ENCODE results near the gene PARP11. TPM values are rescaled to one million over a fixed set of nuclear protein-coding genes. Genes with fewer than 3 reads are reported as not detected.

PARP11 gene, protein sequence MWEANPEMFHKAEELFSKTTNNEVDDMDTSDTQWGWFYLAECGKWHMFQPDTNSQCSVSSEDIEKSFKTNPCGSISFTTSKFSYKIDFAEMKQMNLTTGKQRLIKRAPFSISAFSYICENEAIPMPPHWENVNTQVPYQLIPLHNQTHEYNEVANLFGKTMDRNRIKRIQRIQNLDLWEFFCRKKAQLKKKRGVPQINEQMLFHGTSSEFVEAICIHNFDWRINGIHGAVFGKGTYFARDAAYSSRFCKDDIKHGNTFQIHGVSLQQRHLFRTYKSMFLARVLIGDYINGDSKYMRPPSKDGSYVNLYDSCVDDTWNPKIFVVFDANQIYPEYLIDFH
- not detected in 2 replicates for total RNA-seq (2021)
- percentile 4 among the genes with signal in this experiment for Bru-seq, nascent RNA
- percentile 3 among the genes with signal in this experiment for BruChase-seq, experiment 1, labeled RNA remaining after a 2-hour chase
- not detected for BruChase-seq, experiment 2, labeled RNA remaining after a 6-hour chase
- long read RNA-seq: 0 reads

- no peak for DNase-seq
- ChIA-PET POLR2A (ENCODE audit: unreplicated experiment) (no interaction called here), CTCF (no interaction called here)
- no peaks in the 10 kb centered on the region for H3F3A ChIP-seq (ENCODE audit: insufficient read depth, low read depth)
- H3K79me2 ChIP-seq (ENCODE audit: low read depth): no peaks in the 10 kb centered on the region
- no peaks in the 10 kb centered on the region for H3K4me1 ChIP-seq (replicated peaks; ENCODE audit: insufficient read depth)
- 0 out of 2 replicates have a peak within 1 kb of the TSS, but pooled peaks have one; percentile 41 for H2AFZ ChIP-seq
- H3K4me3 ChIP-seq: no peak within 1 kb of the TSS
- intact Hi-C loops (cut with micrococcal nuclease; ENCODE audit: unreplicated experiment): no loop called here
- H4K20me1 ChIP-seq (ENCODE audit: insufficient read depth): peaks cover 3% of the 10 kb centered on the region; the same call in 1 of the 2 replicates
- H3K36me3 ChIP-seq (ENCODE audit: low read depth): no peaks in the 10 kb centered on the region
- H3K27ac ChIP-seq: no peak within 1 kb of the TSS
- H3K9me3 ChIP-seq (ENCODE audit: insufficient read depth, low read depth): no peaks in the 10 kb centered on the region
- BruUV-seq (replicated peaks): no TSS peak
- no peak within 1 kb of the TSS for H3K4me2 ChIP-seq
- H3K27me3 ChIP-seq (ENCODE audit: insufficient read depth, low read depth): peaks cover 27% of the 10 kb centered on the region; the same call in 1 of the 2 replicates
- TF ChIP-seq EZH2 (IDR thresholded peaks at IDR 0.05; ENCODE audit: low read depth): no peak
- TF ChIP-seq, protein P1, sequence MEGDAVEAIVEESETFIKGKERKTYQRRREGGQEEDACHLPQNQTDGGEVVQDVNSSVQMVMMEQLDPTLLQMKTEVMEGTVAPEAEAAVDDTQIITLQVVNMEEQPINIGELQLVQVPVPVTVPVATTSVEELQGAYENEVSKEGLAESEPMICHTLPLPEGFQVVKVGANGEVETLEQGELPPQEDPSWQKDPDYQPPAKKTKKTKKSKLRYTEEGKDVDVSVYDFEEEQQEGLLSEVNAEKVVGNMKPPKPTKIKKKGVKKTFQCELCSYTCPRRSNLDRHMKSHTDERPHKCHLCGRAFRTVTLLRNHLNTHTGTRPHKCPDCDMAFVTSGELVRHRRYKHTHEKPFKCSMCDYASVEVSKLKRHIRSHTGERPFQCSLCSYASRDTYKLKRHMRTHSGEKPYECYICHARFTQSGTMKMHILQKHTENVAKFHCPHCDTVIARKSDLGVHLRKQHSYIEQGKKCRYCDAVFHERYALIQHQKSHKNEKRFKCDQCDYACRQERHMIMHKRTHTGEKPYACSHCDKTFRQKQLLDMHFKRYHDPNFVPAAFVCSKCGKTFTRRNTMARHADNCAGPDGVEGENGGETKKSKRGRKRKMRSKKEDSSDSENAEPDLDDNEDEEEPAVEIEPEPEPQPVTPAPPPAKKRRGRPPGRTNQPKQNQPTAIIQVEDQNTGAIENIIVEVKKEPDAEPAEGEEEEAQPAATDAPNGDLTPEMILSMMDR (conservative IDR thresholded peaks at IDR 0.05): no peak
- H3K9me2 ChIP-seq (ENCODE audit: insufficient read depth): no peaks in the 10 kb centered on the region
These were observed at the start of gene PARP11 for GRCh38 chr12:3872800-3873636. Gene PARP11 (minus strand): TSS chr12:3873399. CDS start chr12:3873229, 170 bp downstream.

DNA sequence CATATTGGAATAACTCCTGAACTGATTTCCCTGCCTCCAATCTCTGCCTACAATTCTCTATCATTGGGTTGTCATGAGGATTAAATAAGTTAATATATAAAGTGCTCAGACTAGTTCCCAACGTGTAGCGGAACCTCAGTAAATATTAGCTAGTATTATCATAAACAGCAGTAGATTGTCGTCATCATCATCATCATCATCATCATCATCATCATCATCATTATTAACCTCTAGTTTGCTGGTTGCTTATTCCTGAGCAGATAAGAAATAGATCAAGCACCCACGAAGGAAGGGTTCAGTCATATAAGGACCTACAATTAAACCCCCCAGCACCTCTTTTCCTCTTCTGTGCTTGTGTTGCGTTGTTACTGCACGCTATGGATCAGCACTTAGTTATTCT is 48.8 kb upstream of the PARP11 start:
- H3K4me2 ChIP-seq: no peak overlapping the region
- H3K9me3 ChIP-seq (ENCODE audit: insufficient read depth, low read depth): no peaks in the 10 kb centered on the region
- ChIA-PET CTCF (no interaction called here), POLR2A (ENCODE audit: unreplicated experiment) (no interaction called here)
- no peaks in the 10 kb centered on the region for H3K79me2 ChIP-seq (ENCODE audit: low read depth)
- intact Hi-C loops (cut with micrococcal nuclease; ENCODE audit: unreplicated experiment): no loop called here
- H3K4me3 ChIP-seq: no peak overlapping the region
- H3K36me3 ChIP-seq (ENCODE audit: low read depth): no peaks in the 10 kb centered on the region
- peaks cover 84% of the 10 kb centered on the region for H3K27me3 ChIP-seq (ENCODE audit: insufficient read depth, low read depth)
- H2AFZ ChIP-seq: no peak overlapping the region
- no TSS peak for BruUV-seq (replicated peaks)
- DNase-seq: no peak
- no peaks in the 10 kb centered on the region for H3F3A ChIP-seq (ENCODE audit: insufficient read depth, low read depth)
- no peak for TF ChIP-seq EZH2 (IDR thresholded peaks at IDR 0.05; ENCODE audit: low read depth)
- TF ChIP-seq, protein P1 (conservative IDR thresholded peaks at IDR 0.05): no peak
- H3K27ac ChIP-seq: no peak overlapping the region
- no peaks in the 10 kb centered on the region for H3K4me1 ChIP-seq (replicated peaks; ENCODE audit: insufficient read depth)
- H4K20me1 ChIP-seq (ENCODE audit: insufficient read depth): no peaks in the 10 kb centered on the region
- no peaks in the 10 kb centered on the region for H3K9me2 ChIP-seq (ENCODE audit: insufficient read depth)

DNA sequence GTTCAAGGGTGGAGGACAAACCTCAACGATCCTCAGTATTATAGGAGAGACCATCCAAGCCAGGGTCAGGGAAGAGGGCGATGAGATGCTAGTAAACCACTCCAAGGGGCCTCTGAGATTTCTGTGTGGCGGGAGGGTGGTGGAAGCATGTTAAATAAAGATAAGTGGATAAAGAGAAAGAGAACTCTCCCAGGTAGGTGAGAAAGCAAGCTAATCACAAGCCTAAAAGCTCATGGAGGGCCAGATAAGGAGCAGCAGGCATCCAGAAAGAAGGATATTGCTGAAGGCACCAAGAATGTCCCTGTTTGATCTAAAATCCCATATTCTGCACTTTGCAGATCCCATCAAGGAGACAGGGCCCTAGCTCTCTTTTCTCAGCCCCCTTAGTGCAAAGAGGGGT is 48.3 kb upstream of the PARP11 start:
- Histone ChIP-seq H3K4me3 (no peak overlapping the region), H3K4me1 (replicated peaks; ENCODE audit: insufficient read depth) (no peaks in the 10 kb centered on the region), H3K27me3 (ENCODE audit: insufficient read depth, low read depth) (peaks cover 87% of the 10 kb centered on the region), H3K27ac (no peak overlapping the region), H3F3A (ENCODE audit: insufficient read depth, low read depth) (no peaks in the 10 kb centered on the region), H3K9me2 (ENCODE audit: insufficient read depth) (no peaks in the 10 kb centered on the region), H3K79me2 (ENCODE audit: low read depth) (no peaks in the 10 kb centered on the region), H3K4me2 (no peak overlapping the region), H3K9me3 (ENCODE audit: insufficient read depth, low read depth) (no peaks in the 10 kb centered on the region), H4K20me1 (ENCODE audit: insufficient read depth) (no peaks in the 10 kb centered on the region), H3K36me3 (ENCODE audit: low read depth) (no peaks in the 10 kb centered on the region), H2AFZ (no peak overlapping the region)
- no TSS peak for BruUV-seq (replicated peaks)
- intact Hi-C loops (cut with micrococcal nuclease; ENCODE audit: unreplicated experiment): no loop called here
- no peak for DNase-seq
- ChIA-PET POLR2A (ENCODE audit: unreplicated experiment) (no interaction called here), CTCF (no interaction called here)
- TF ChIP-seq, protein P1 (conservative IDR thresholded peaks at IDR 0.05): no peak
- no peak for TF ChIP-seq EZH2 (IDR thresholded peaks at IDR 0.05; ENCODE audit: low read depth)
